NCI-H1436 (cell line): Measurements from ENCODE around the gene FCHO1.

Experiments
- DNase-seq: peaks from one replicate; lab custom pipeline; 2025; lab: John Stamatoyannopoulos, UW

Gene FCHO1, protein sequence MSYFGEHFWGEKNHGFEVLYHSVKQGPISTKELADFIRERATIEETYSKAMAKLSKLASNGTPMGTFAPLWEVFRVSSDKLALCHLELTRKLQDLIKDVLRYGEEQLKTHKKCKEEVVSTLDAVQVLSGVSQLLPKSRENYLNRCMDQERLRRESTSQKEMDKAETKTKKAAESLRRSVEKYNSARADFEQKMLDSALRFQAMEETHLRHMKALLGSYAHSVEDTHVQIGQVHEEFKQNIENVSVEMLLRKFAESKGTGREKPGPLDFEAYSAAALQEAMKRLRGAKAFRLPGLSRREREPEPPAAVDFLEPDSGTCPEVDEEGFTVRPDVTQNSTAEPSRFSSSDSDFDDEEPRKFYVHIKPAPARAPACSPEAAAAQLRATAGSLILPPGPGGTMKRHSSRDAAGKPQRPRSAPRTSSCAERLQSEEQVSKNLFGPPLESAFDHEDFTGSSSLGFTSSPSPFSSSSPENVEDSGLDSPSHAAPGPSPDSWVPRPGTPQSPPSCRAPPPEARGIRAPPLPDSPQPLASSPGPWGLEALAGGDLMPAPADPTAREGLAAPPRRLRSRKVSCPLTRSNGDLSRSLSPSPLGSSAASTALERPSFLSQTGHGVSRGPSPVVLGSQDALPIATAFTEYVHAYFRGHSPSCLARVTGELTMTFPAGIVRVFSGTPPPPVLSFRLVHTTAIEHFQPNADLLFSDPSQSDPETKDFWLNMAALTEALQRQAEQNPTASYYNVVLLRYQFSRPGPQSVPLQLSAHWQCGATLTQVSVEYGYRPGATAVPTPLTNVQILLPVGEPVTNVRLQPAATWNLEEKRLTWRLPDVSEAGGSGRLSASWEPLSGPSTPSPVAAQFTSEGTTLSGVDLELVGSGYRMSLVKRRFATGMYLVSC

DNA sequence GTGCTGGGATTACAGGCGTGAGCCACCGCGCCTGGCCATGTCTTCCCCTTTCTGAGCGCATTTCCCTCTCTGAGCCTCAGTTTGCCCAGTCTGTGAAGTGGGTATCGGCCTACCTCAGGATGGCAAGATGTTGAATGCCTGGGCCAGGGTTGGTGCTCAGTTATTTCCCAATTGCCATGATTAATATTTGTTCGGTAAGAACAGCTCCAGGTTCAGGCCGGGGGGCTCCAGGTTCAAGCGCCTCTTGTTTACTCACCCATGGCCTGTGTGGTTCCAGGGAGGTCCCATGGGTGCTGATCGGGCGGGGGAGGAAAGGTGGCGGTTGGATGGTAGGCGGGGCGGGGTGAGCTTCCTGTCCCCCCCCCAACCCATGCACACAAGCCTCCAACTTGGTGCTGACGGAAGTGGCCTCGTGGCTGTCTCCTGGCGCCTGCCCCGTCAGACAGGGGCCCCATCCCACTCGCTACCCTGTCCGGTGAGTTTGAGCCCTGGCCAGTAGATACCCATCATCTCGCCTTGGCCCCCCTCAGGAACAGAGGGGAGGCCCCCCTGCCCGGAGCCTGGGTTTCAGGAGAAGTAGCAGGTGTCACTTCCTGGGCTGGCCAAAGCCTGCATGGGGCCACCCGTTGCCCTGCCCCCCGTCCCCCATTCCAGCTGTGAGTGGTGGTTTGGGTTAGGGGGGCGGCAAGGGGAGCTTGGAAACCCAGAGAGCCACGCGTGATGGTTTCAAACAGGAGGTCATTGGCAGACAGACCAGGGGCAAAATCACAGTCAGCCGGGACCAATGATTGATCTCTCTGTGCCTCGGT lies at the start of gene FCHO1:
TSS of gene FCHO1 (plus strand) at position 375 of the 809 bp plus-strand sequence. CDS start 3,688 bp downstream, outside the sequence.
- DNase-seq = peak; percentile 39

DNA sequence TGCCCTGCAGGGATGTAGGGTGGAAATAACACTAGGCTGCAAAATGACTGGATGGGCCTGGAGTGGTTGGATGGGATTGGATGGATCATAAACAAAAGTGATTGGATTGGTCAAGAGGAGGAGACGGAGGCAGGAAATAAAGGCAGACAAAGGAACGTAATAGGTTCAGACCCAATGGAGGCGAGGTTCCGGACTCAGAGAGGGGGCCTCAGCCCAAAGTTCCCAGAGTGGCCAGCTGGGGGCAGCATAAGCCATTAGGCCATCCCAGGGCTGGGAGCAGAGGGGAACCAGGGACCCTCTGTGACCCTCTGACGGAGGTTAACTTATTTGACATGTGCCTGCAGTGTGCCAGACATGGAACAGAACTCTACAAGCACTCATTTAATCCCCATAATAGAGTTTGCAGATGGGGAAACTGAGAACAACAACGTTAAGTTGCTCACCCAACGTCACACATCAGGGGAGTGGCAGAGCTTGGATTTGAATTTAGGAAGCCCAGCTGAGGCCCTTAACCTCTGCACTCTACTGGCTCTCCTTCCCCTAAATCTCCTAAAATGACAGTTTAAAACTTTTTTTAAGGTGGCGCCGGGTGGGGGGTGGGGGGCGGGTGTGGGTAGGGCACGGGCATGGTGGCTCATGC lies 47.3 kb upstream of the FCHO1 start:
- no peak for DNase-seq

- DNase-seq = no peak
Observed at GRCh38 chr19:17706750-17707181, 44.5 kb upstream of the FCHO1 start.

GRCh38 chr19:17711851-17712250 lies 39.4 kb upstream of the FCHO1 start:
- no peak for DNase-seq

DNA sequence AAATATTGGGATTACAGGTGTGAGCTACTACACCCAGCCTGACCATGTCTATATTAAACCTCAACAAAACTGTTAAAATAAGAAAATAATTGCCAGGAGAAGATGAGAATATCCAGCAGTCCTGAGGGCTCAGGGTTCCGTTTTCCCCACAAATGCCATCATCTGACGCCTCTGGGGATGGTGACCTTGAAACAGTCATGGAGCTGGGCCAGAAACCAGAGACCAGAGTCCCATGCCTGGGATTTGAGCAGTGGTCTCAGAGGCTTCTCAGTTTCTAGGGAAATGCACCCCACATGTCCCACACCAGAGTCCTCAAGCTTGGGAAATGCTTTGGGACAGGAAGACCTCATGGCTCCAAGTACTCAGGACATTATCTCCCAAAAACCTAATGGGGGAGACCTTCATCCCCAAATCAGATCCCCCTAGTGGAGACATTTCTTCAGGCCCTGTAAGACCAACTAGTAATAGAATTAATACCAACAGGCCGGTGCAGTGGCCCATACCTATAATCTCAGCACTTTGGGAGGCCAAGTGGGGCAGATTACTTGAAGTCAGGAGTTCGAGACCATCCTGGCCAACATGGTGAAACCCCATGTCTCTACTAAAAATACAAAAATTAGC lies 34.9 kb upstream of the FCHO1 start:
- no peak for DNase-seq

DNA sequence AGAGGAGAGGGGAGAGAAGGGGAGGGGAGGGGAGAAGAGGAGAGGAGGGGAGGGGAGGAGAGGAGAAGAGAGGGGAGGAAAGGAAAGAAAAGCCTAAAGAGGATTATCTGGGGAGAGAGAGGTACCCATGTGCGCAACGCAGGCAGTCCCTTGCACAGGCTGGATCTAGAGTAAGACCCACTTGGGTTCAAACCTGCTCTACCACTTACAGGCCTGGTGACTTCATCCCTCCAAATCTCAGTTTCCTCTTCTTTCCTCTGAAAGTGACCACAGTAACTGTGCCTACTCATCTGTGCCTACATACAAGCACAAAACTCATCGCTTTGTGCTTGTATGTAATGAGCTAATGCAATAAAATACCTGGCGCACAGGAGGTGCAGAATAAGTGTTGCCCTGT lies 32.7 kb upstream of the FCHO1 start:
- DNase-seq = no peak

DNA sequence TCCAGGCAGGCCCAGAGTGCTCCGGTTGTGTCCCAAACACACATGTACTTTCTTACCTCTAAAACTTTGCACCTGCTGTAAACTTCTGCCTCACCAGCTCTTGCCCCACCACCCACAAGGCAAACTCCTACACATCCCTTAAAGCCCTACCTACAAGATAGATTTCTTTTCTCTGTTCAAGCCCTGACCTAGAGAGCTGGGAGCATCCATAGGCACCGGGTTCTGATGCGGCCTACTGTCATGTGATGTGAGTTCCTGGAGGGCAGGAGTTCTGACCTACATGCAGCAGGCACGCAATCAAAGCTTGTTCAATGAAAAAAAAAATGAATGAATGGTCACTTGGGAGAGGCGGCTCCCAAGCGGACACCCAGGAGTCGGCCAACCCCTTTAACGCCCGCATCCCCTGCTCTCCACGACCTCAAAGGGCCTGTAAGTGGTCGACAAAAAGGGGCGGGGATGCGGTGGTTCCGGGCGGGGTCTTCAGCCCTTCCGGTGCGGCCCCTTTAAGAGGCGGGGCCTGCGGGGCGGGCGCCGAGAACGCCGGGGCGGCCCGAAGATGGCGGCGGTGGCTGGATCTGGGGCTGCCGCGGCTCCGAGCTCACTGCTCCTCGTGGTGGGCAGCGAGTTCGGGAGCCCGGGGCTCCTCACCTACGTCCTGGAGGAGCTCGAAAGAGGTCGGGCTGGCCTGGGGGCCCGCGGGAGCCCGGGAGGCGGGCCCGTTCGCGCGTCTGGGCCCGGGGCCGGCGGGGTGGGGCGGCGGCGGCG lies 32.1 kb upstream of the FCHO1 start, which contains the start of gene MAP1S:
TSS of gene MAP1S (plus strand) at position 534 of the 765 bp plus-strand sequence. CDS start at position 557, 23 bp downstream.
- DNase-seq = peak; percentile 49

DNA sequence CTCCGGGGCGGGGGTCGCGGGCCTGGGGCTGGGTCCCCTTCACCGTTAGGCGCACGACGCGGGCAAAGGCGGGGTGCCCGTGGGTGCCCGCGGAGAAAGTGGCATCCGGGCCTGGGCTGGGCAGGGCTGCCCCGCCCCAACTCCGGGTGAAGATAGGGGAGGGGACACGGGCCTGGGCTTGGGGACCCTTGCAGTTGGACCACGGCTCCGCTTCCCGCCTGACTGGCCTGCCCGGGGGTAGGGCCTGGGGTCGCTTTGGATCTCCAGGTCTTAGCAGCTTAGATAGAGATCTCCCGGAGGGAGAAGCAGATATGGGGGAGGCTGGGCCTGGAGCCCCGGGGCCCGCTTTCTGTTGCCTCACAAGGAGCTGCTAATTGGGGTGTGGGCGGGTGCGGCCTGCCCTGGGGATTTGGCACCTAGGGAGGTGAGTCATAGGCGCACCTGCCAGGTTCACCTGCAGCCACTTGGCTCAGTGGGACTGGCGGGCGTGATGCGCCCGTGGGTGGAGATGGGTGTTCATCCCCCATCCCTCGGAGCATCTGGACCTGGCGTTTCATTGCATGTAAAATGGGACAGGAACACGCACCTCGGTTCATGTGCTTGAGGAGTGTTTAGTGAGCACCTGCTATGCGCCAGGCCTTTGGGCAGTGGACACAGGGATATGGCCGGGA lies 31.4 kb upstream of the FCHO1 start:
- DNase-seq = peak; percentile 77

DNA sequence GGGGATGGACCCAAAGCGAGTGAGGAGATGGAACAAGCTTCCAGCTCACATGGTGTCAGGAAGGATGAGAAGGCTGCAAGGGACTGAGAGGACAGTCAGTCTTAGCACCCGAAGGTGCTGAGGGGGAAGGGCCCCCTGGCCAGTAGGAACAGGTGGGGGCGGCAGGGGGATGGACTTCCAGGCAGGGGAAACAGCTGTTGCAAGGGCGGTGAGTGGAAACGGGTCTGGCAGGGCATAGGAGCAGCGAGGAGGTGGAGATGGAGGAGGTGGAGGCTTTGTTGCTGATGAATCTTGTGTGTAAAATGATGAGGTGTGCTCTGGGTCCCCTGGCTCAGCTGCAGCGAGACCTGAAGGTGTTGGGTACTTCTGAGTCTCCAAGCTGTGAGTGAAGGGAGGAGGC lies 30.8 kb upstream of the FCHO1 start:
- DNase-seq = no peak

DNA sequence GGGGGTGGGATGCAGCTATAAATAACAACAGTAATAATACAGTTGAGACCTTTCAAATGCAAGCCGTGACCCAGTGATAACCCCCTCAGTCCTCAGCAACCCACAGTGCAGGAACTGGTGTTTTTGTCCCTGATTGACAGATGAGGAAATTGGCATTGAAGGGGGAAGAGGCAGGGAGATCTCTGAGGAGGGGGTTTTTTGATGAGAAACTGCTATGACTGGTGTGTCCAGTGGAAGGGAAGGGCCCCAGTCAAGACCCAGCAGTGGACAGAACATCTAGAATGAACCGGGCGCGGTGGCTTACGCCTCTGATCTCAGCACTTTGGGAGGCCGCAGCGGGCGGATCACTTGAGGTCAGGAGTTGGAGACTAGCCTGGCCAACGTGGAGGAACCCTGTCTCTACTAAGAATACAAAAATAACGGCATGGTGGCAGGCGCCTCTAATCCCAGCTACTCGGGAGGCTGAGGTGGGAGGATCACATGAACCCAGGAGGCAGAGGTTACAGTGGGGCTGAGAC lies 30.1 kb upstream of the FCHO1 start:
- DNase-seq = no peak

GRCh38 chr19:17721821-17722220 lies 29.5 kb upstream of the FCHO1 start:
- DNase-seq = no peak

GRCh38 chr19:17722655-17723240 lies 28.5 kb upstream of the FCHO1 start:
- DNase-seq = no peak

GRCh38 chr19:17724655-17725054 lies 26.6 kb upstream of the FCHO1 start:
- DNase-seq = no peak

DNA sequence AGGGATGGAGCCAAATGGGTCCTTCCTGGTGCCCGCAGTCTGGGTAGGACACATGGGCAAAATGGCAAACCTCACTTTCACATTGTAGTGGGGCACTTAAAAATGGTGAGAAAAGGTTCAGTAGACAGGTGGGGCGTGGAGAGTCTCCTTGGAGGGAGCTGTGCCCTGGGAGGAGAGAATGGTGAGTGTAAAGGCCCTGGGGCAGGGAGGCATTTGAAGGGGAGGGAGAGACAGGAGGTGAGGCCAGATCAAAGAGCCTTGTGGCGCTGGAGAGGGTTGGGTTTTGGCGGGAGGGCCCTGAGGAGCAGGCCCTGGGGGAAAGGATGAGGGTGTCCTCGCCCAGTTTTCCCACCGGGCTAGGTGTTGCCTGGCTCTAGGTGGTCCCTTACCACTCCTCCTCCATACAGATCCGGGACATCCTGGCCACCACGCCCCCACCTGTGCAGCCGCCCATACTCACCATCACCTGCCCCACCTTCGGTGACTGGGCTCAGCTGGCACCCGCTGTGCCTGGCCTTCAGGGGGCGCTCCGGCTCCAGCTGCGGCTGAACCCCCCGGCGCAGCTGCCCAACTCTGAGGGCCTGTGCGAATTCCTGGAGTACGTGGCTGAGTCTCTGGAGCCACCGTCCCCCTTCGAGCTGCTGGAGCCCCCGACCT lies 25.7 kb upstream of the FCHO1 start:
- no peak for DNase-seq

DNA sequence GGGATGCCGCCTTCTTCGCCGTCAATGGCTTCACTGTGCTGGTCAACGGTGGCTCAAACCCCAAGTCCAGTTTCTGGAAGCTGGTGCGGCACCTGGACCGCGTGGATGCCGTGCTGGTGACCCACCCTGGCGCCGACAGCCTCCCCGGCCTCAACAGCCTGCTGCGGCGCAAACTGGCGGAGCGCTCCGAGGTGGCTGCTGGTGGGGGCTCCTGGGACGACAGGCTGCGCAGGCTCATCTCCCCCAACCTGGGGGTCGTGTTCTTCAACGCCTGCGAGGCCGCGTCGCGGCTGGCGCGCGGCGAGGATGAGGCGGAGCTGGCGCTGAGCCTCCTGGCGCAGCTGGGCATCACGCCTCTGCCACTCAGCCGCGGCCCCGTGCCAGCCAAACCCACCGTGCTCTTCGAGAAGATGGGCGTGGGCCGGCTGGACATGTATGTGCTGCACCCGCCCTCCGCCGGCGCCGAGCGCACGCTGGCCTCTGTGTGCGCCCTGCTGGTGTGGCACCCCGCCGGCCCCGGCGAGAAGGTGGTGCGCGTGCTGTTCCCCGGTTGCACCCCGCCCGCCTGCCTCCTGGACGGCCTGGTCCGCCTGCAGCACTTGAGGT lies 25.0 kb upstream of the FCHO1 start:
- DNase-seq = no peak

DNA sequence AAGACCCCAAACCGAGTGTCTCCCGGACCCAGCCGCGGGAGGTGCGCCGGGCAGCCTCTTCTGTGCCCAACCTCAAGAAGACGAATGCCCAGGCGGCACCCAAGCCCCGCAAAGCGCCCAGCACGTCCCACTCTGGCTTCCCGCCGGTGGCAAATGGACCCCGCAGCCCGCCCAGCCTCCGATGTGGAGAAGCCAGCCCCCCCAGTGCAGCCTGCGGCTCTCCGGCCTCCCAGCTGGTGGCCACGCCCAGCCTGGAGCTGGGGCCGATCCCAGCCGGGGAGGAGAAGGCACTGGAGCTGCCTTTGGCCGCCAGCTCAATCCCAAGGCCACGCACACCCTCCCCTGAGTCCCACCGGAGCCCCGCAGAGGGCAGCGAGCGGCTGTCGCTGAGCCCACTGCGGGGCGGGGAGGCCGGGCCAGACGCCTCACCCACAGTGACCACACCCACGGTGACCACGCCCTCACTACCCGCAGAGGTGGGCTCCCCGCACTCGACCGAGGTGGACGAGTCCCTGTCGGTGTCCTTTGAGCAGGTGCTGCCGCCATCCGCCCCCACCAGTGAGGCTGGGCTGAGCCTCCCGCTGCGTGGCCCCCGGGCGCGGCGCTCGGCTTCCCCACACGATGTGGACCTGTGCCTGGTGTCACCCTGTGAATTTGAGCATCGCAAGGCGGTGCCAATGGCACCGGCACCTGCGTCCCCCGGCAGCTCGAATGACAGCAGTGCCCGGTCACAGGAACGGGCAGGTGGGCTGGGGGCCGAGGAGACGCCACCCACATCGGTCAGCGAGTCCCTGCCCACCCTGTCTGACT lies 24.1 kb upstream of the FCHO1 start:
- DNase-seq = no peak

DNA sequence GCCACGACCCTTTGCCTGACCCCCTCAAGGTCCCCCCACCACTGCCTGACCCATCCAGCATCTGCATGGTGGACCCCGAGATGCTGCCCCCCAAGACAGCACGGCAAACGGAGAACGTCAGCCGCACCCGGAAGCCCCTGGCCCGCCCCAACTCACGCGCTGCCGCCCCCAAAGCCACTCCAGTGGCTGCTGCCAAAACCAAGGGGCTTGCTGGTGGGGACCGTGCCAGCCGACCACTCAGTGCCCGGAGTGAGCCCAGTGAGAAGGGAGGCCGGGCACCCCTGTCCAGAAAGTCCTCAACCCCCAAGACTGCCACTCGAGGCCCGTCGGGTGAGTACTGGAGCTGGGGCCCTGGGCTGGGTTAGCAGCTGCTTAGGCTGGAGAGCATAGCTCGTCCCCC lies 23.4 kb upstream of the FCHO1 start:
- DNase-seq = no peak
